ENCODE measurements around the gene S100Z. TPM values are rescaled to one million over a fixed set of nuclear protein-coding genes. Genes with fewer than 3 reads are reported as not detected.
"Not testable (repeated sequence)": the region's sequence is repeated elsewhere in the genome, so short reads cannot be mapped to it uniquely, and the experiment has no call there.

Gene S100Z
- total and polyA plus RNA-seq, 3 donors from 2014 or later = 0.71 TPM; not detected in 2

DNA sequence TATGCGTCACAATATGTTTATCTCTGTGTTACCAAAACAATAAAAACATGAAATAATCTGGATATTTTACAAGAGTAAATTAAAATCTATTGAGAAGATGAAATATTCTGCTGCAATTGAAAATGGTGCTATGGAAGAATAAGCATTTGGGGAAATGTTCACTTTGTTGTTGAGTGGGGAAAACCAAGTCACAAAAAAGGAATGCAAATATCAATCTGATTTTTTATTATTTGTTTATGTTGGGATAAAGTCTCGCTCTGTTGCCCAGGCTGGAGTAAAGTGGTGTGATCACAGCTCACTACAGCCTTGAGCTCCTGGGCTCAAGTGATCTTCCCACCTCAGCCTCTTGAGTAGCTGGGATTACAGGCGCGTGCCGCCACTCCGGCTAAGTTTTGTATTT, 39.6 kb upstream of the S100Z start:
- H3K27me3 ChIP-seq = no peaks in the 10 kb centered on the region
- WGBS, 2 donors = 93 to 96% methylated on average over 6 of the region's 6 CpGs
- intact Hi-C loops (cut with DNase I; ENCODE audit: low total_unique reads) = no loop called here
- no peak for DNase-seq
- H3K4me1 ChIP-seq = no peaks in the 10 kb centered on the region
- no peaks in the 10 kb centered on the region for H3K36me3 ChIP-seq (ENCODE audit: low read depth, missing control alignments)
- TF ChIP-seq POLR2A (IDR thresholded peaks at IDR 0.05) = no peak
- TF ChIP-seq, protein P1, sequence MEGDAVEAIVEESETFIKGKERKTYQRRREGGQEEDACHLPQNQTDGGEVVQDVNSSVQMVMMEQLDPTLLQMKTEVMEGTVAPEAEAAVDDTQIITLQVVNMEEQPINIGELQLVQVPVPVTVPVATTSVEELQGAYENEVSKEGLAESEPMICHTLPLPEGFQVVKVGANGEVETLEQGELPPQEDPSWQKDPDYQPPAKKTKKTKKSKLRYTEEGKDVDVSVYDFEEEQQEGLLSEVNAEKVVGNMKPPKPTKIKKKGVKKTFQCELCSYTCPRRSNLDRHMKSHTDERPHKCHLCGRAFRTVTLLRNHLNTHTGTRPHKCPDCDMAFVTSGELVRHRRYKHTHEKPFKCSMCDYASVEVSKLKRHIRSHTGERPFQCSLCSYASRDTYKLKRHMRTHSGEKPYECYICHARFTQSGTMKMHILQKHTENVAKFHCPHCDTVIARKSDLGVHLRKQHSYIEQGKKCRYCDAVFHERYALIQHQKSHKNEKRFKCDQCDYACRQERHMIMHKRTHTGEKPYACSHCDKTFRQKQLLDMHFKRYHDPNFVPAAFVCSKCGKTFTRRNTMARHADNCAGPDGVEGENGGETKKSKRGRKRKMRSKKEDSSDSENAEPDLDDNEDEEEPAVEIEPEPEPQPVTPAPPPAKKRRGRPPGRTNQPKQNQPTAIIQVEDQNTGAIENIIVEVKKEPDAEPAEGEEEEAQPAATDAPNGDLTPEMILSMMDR (IDR thresholded peaks at IDR 0.05) = no peak
- no peak overlapping the region for H3K4me3 ChIP-seq
- H3K9me3 ChIP-seq = no peaks in the 10 kb centered on the region
- no peak overlapping the region for H3K27ac ChIP-seq

DNA sequence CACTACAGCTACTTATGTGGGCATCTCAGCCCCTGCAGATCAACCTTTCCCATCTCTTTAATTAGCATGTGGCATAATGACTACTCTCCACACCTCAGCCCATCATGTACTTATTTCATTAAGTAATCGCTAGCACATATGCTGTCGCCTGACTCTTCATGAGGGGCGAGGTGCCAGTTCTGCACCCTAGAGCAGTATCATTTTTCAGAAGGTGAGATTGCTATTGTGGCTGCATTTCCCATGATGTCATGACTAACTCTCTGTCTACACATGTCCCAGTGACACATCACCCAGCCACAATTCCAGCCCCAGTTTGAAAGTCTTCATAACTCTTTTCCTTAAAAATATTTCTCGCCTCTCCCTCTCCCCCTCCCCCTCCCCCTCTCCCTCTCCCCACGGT, 38.6 kb upstream of the S100Z start:
- H3K4me3 ChIP-seq = no peak overlapping the region
- H3K27ac ChIP-seq = no peak overlapping the region
- 73 to 77% methylated on average over 5 of the region's 5 CpGs for WGBS, 2 donors
- TF ChIP-seq POLR2A (IDR thresholded peaks at IDR 0.05) = no peak
- TF ChIP-seq, protein P1 (IDR thresholded peaks at IDR 0.05) = no peak
- H3K9me3 ChIP-seq = no peaks in the 10 kb centered on the region
- no peaks in the 10 kb centered on the region for H3K36me3 ChIP-seq (ENCODE audit: low read depth, missing control alignments)
- no peaks in the 10 kb centered on the region for H3K4me1 ChIP-seq
- intact Hi-C loops (cut with DNase I; ENCODE audit: low total_unique reads) = no loop called here
- no peaks in the 10 kb centered on the region for H3K27me3 ChIP-seq
- DNase-seq = no peak

DNA sequence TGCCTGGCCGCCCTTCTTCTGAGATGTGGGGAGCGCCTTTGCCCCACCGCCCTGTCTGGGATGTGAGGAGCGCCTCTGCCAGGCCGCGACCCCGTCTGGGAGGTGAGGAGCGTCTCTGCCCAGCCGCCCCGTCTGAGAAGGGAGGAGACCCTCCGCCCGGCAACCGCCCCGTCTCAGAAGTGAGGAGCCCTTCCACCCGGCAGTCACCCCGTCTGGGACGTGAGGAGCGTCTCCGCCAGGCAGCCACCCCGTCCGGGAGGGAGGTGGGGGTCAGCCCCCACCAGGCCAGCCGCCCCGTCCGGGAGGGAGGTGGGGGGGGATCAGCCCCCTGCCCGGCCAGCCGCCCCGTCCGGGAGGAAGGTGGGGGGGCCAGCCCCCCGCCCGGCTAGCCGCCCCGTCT, 37.6 kb upstream of the S100Z start:
- H3K27ac ChIP-seq; H3K36me3 ChIP-seq (ENCODE audit: low read depth, missing control alignments); DNase-seq; H3K9me3 ChIP-seq; H3K27me3 ChIP-seq; H3K4me1 ChIP-seq; intact Hi-C loops (cut with DNase I; ENCODE audit: low total_unique reads): not testable (repeated sequence)
- WGBS, 2 donors = 60 to 74% methylated on average over 5 to 12 of the region's 32 CpGs
- H3K4me3 ChIP-seq = peak overlapping the region in 1 of 2 donors; percentile 23

DNA sequence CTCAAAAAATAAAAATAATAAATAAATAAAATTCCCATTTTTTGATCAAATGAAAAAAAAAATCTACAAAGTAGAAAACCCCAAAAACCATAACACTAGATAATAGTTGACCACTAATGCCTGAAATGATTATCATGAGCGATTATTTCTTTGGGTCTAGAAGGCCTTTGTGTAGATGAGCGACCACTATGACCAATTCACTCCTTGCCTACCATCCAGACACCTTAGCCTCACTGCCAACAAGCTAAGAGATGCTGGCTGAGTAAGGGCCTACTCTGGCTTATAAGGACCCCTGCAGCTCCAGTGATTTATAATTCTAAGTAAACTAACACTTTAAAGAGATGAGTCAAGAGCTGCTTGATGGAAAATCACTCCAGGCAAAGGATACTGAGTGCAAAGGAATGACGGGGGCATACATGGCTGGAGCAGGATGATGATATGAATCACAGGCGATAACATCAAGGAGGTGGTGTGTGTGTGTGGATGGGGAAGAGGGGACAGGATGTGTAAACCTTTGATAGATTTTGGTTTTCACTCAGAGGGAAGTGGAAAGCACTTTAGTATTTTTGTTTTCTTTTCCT, 35.7 kb upstream of the S100Z start:
- Histone ChIP-seq H3K4me3 (no peak overlapping the region), H3K4me1 (no peaks in the 10 kb centered on the region), H3K36me3 (ENCODE audit: low read depth, missing control alignments) (no peaks in the 10 kb centered on the region), H3K9me3 (no peaks in the 10 kb centered on the region), H3K27me3 (no peaks in the 10 kb centered on the region), H3K27ac (no peak overlapping the region)
- intact Hi-C loops (cut with DNase I; ENCODE audit: low total_unique reads) = no loop called here
- DNase-seq = no peak
- TF ChIP-seq, protein P1 (IDR thresholded peaks at IDR 0.05) = no peak
- no peak for TF ChIP-seq POLR2A (IDR thresholded peaks at IDR 0.05)
- 91 to 93% methylated on average over 4 of the region's 4 CpGs for WGBS, 2 donors

DNA sequence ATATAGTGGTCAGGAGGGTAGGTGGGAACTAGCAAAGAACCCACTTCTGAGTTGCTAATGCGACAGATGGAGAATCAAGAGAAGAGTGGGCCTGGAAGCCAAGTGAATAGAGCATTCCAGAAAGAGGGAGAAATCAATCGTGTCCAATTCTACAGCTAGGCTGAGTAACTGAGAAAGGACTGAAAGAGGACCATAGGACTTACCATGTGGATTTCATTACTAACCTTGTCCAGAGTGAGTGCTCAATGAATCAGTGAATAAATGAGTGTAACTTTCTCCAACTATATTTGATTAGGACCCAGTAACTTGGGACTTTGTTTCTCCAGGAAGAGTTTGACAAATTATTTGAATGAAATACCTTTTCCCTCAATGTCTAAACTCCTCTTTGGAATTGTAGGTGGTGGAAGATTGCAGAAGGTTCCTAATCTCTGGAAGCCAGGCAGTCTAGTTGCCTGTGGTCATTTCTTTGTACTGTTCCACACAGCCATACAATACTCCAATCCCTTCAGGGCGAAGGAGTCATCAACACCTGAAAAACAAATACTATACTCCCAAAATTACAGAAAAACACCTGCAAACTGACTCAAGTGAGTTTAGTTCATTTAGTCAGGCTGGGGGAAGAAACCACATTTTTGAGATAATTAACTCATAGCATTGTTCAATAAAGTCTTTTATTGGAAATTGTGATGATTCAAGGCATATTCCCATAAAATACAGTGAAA, 33.5 kb upstream of the S100Z start:
- WGBS, 2 donors = 93 to 96% methylated on average over 3 of the region's 3 CpGs
- TF ChIP-seq, protein P1 (IDR thresholded peaks at IDR 0.05) = no peak
- TF ChIP-seq POLR2A (IDR thresholded peaks at IDR 0.05) = no peak
- Histone ChIP-seq H3K4me1 (peaks cover 4% of the 10 kb centered on the region), H3K27ac (no peak overlapping the region), H3K9me3 (no peaks in the 10 kb centered on the region), H3K27me3 (no peaks in the 10 kb centered on the region), H3K36me3 (ENCODE audit: low read depth, missing control alignments) (no peaks in the 10 kb centered on the region), H3K4me3 (no peak overlapping the region)
- intact Hi-C loops (cut with DNase I; ENCODE audit: low total_unique reads) = no loop called here
- DNase-seq = no peak
